ENCODE results near the gene SPOCK1. TPM values are rescaled to one million over a fixed set of nuclear protein-coding genes. Genes with fewer than 3 reads are reported as not detected.

Gene SPOCK1
- total and polyA plus RNA-seq, 7 donors, result 4.2 to 52.7 (median 16.0) TPM

DNA sequence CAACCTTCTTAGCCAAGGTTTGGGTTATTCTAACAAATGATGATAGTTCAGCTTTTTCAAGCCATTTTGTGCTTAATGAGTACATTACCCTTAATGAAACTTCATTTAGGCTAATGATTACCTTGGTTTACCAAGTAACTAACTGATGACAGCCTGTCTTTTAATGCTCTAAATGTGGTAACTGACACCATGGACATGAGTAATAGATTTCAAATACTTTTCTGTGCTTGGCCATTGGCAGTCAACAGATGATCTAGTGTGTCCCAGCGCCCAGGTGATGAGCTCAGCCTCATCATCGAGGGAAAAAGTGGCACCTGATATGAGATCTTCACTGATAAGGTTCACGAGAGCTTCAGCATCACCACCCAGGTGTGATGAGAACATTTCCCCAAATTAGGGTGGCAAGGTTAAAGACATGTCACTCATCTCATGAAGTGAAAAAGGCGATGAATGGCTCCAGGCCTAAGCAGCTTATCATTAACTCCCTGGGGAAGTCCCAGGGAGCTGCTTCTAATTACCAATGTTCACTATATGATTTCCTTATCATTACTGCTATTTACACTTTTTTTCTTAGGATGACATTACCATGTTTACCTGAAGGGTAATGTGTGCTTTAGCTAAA lies 296.0 kb downstream of the SPOCK1 start:
- H3K27me3 ChIP-seq (ENCODE audit: insufficient read depth in 3 of 3, low read length in 2 of 3), result no peaks in the 10 kb centered on the region

GRCh38 chr5:137201876-137202275 lies 297.2 kb downstream of the SPOCK1 start:
- Histone ChIP-seq H3K36me3 (ENCODE audit: insufficient read depth in 1 of 2, low read depth in 1 of 2) (no peaks in the 10 kb centered on the region), H3K4me1 (peaks cover 3% of the 10 kb centered on the region), H3K27me3 (ENCODE audit: insufficient read depth in 3 of 3, low read length in 2 of 3) (no peaks in the 10 kb centered on the region), H3K4me3 (no peak overlapping the region), H3K9me3 (no peaks in the 10 kb centered on the region), H3K27ac (no peak overlapping the region)
- intact Hi-C loops (cut with DNase I), result no loop called here
- TF ChIP-seq CTCF (IDR thresholded peaks at IDR 0.05), result peak; percentile 20
- peak in 1 of 2 donors; percentile 36 for DNase-seq
- WGBS, 3 donors, result 69 to 84% (median 72%) methylated on average over 3 of the region's 3 CpGs
- peak; percentile 43 to 83 (median 78) for ATAC-seq

More for the DNA sequence above, 296.0 kb downstream of the SPOCK1 start:
- Histone ChIP-seq H3K27ac (no peak overlapping the region), H3K9me3 (no peaks in the 10 kb centered on the region), H3K4me1 (peaks cover 3% of the 10 kb centered on the region), H3K36me3 (ENCODE audit: insufficient read depth in 1 of 2, low read depth in 1 of 2) (no peaks in the 10 kb centered on the region), H3K4me3 (no peak overlapping the region)
- ATAC-seq (peak in 1 of 4 donors; percentile 10), DNase-seq (no peak)
- no peak for TF ChIP-seq CTCF (IDR thresholded peaks at IDR 0.05)
- WGBS, 3 donors, result 66 to 80% (median 68%) methylated on average over 4 of the region's 4 CpGs
- intact Hi-C loops (cut with DNase I), result no loop called here

DNA sequence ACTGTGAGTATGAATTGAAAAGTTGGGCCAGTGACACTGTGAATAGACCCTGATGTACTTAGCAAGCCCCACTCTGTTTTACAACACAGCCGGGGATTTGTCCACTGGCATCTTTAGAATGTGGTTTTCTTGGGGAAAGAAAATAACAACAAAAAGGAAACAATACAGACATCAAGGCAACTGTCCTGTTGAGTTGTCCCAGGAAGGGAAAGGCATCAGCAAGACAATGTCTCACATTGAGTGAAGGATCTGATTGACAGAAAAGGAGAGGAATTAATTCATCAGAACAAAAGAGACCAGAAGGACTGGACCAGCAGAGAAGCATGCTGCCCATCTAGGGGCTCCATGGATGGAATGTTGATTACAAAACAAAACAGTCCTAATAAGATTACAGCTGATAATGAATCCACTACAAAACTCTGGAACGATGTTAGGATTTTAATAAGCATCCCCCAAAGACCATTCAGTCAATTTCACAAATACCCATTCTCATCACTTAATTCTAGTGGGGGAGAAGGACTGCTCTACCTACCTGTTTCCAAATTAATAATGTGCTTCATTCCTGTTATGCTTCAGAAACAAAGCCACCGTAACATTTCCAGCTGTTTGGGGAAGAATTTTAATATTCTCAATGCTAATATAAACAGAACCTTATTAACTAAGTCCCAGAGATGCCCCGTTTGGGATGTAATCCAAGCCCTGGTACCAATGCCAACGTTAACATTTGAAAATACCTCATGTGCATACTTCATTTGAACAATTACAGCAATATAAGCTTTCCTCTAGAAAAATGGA lies 298.0 kb downstream of the SPOCK1 start:
- H3K27ac ChIP-seq, result no peak overlapping the region
- ATAC-seq (no peak), DNase-seq (no peak)
- H3K9me3 ChIP-seq, result no peaks in the 10 kb centered on the region
- no peak overlapping the region for H3K4me3 ChIP-seq
- TF ChIP-seq CTCF (IDR thresholded peaks at IDR 0.05), result no peak
- intact Hi-C loops (cut with DNase I), result no loop called here
- H3K27me3 ChIP-seq (ENCODE audit: insufficient read depth in 3 of 3, low read length in 2 of 3), result no peaks in the 10 kb centered on the region
- H3K4me1 ChIP-seq, result no peaks in the 10 kb centered on the region
- no peaks in the 10 kb centered on the region for H3K36me3 ChIP-seq (ENCODE audit: insufficient read depth in 1 of 2, low read depth in 1 of 2)
- 48 to 53% (median 51%) methylated on average over 5 of the region's 5 CpGs for WGBS, 3 donors

GRCh38 chr5:137199966-137200365 lies 299.2 kb downstream of the SPOCK1 start:
- DNase-seq (no peak), ATAC-seq (no peak)
- intact Hi-C loops (cut with DNase I), result no loop called here
- 78 to 95% (median 81%) methylated on average over 3 of the region's 3 CpGs for WGBS, 3 donors
- no peak overlapping the region for H3K27ac ChIP-seq
- H3K27me3 ChIP-seq (ENCODE audit: insufficient read depth in 3 of 3, low read length in 2 of 3), result no peaks in the 10 kb centered on the region
- H3K4me1 ChIP-seq, result no peaks in the 10 kb centered on the region
- TF ChIP-seq CTCF (IDR thresholded peaks at IDR 0.05), result no peak
- no peaks in the 10 kb centered on the region for H3K9me3 ChIP-seq
- H3K4me3 ChIP-seq, result no peak overlapping the region
- no peaks in the 10 kb centered on the region for H3K36me3 ChIP-seq (ENCODE audit: insufficient read depth in 1 of 2, low read depth in 1 of 2)
